ENCODE results near the gene PDE6B.
"Not testable (repeated sequence)": the region's sequence is repeated elsewhere in the genome, so short reads cannot be mapped to it uniquely, and the experiment has no call there.

The PDE6B gene

DNA sequence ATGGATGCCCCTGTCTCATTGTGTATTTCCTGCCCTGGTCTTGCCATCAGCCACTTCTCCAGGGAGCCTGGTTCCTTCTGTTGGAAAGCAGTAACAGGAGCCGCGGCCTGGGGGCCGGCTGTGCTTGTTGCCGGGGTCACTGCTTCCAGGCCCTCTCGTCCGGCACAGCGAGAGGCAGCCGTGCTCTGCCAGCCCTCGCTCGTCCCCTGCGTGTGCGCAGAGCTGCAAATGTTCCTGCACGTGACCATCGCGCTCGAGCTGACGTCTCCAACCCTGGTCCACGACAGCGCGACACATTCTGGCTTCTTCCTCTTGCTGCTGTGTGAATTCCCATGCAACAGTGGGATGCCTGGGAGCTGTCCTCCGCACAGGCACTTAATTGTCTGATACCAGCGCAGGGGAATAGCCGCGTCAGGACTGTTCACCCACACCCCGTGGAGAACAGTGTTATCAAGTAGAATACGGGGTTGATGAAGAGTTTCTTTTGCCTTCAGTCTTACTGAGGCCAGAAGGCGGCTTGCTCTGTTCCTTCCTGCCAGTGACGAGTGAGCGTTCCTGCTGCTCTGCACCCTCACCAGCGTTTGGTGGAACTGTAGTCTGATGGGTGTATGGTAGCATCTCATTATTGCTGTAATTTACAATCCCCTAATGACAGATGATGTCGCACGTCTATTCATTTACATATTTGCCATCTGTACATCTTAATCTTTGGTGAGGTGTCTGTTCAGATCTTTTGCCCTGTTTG is 12.3 kb downstream of the PDE6B start:
- no peak for DNase-seq

DNA sequence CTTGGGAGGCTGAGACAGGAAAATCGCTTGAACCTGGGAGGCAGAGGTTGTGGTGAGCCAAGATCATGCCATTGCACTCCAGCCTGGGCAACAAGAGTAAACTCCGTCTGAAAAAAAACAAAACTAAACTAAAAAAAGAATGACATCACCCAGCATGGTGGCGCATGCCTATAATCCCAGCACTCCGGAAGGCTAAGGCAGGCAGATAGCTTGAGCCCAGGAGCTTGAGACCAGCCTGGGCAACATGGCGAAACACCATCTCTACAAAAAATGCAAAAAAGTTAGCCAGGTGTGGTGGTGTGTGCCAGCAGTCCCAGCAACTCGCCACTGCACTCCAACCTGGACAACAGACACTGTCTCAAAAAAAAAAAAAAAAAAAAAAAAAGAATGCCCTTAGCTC is 17.0 kb downstream of the PDE6B start:
- DNase-seq, result not testable (repeated sequence)

DNA sequence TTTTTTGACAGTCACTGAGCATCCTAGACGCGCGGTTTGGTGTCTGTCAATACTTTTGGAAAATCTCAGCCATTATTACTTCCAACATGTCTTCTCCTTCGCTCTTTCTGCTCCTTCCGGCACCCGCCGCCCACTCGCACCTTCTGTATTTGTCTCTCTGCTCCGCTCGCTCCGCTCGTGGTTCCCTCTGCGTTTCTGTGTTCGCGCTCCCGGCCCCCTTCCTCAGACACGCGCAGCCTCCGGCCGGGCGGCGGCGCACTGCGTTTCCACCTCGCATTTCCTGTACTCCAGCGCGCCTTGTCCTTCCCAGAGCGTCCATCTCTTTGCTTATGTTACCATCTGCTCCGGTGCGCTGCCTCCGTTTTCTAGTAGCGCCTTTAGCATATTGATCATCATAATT is 21.1 kb downstream of the PDE6B start:
- no peak for DNase-seq

DNA sequence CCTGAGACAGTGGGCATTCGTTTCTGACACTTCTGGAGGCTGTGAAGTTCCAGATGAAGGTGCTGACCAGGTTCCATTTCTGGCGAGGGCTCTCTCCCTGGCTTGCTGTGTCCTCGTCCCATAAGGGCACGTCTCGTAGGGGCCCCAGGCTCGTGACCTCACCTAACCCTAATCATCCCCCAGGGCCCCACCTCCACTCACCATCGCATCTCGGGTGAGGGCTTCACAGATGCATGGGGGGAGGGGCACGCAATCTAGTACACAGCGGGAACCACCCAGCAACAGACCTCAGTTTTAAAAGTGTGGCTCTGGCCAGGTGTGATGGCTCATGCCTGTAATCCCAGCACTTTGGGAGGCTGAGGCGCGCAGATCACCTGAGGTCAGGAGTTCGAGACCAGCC is 22.1 kb downstream of the PDE6B start:
- no peak for DNase-seq

DNA sequence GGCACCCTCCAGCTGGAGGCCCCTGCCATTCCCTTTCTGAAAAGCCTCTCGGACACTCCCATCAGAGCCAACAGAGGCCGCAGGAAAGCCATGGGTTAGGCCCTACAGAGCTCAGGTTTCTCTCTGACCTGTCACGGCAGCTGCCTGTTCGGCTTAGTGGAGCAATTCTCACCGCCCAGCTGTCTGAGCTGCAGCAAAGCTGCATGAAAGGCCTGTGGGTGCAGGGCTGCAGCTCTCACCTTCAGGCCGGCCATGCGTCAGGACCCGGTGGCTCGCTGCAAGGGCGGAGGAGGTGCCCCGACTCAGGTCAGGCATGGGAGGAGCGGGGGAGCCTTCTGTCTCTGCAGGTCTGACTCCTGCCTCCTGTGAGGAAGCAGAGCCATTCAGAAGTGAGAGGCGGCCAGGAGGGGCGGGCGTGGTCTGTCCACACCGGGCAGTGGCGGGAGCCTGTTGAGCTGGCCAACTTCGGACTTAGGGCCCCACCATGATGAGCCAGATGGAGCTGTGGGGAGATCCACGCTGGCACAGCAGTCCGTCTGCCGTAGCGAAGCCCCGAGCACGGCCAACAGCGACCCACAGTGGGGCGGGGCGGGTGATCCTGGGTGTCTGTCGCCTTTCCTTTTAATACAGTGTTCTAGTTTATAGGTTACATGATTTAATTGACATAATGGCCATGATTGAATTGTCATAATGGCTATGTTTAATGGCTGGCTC is 23.4 kb downstream of the PDE6B start:
- DNase-seq, result no peak

DNA sequence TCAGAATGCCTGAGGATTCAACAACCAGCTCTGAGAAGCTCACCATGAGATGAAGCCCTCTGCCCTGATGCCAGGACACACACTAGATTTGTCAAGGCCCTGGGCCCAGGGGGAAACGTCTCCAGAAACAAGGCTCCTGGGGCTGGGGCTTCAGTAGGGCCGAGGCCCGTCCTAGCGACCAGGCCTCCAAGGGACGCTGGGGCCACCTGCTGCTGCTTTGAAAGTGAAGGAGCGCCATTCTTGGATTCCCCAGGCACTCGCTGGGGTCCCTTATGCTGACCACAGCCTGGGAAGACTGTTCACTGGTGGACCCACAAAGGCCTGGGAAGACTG is 23.9 kb downstream of the PDE6B start:
- no peak for DNase-seq

DNA sequence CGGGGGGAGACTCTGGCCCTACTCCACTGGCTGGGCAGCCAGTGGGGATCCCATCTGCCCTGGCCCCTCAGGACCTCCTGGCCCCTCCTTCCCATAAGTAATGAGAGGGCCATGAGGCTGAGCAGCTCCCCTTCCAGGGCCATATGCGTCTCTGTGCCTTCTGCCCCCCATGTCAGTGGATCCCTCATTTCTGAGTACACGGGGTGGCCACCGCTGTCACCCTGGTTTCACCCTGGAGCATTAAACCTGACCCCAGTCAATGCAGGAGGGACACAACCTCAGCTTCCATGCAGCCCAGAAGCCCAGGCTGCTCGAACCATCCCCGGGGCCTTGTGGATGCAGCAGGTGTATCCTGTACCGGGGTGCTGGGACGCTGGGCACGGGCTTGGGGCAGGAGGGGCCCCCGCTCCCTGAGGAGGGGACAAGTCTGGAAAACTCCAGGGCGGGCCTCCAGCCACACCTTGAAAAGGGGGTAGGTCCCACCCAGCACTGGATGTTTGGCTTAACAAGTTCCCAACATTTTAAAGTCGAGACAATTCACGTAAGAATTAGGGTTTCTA is 24.5 kb downstream of the PDE6B start:
- DNase-seq, result no peak

DNA sequence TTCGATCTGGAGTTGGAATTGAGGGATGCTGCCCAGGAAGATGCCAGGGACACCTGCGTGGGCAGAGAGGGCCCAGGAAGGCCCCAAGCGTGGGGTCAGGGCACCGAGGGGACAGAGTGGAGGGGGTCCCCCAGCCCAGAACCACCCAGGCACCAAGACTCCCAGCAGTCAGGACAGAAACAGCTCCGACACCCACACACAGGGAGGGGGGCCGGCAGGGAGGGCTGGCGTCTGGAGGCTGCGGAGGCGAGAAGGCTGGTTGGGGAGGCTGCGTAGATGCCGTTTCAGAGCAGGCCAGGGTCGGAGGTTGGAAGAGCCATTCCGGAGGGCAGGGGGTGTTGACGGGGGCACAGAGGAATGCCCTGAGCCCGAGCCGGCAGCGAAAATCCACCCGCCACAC is 25.1 kb downstream of the PDE6B start:
- DNase-seq, result no peak

DNA sequence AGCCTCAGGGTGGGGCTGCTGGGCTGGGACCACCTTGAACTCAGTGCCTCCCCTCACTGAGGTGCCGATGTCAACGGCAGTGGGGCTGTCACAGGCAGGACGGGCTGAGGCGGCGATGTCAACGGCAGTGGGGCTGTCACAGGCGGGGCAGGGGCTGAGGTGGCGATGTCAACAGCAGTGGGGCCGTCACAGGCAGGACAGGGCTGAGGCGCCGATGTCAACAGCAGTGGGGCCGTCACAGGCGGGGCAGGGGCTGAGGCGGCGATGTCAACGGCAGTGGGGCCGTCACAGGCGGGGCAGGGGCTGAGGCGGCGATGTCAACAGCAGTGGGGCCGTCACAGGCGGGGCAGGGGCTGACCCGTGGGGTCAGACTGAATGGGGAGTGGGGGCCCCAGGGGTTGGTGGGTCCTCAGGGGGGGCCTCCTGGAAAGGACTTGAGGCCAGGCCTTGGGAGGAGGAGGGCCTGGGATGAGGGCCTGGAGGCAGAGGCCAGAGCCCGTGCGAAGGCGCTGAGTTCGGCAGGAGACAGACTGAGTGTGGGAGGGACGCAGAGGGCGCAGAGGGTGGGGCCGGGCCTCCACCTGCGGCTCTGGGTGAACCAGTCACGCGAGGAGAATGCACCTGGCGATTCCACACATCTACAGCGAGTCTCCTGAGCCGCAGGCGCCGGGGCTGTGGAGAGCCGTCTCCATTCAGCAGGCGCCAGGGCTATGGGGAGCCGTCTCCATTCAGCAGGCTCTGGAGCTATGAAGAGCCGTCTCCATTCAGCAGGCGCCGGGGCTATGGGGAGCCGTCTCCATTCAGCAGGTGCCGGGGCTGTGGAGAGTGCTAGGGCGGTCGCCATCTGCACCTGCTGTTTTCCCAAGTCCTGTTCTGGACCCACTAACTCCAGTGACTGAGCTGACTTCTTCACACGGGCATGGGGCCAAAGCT is 25.8 kb downstream of the PDE6B start:
- DNase-seq, result no peak

DNA sequence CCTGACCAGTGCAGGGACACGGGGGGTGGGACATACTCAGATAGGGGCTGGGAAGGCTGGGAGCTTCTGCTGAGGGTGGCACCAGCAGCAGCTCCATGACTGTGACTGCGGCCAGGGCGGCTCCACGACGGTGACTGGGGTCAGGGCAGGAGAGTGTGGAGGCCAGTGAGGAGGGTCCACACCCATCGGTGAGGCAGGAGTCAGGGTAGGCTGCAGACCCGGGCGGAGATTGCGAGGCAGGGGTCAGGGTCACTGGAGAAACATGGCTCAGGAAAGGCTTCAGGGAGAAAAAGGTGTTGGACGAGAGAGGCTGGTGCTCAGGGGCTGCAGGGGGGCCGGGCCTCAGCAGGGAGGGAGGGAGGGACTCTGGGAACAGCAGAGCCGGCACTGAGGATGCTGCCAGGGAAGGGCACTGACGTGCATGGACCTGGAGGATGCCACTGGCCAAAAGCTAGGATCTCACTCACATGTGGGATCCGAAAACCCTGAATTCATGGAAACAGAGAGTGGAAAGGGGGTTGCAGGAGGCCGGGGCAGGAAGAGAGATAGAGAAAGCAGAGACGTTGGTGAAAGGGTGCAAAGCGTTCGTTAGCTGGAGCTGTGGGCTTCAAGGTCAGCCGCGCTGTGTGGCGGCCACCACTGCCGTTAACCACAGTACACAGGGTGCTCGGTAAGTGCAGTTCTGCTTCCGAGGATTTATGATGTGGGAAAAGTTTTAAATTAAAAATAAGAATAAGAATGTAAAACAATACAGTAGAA is 26.7 kb downstream of the PDE6B start:
- DNase-seq, result no peak

DNA sequence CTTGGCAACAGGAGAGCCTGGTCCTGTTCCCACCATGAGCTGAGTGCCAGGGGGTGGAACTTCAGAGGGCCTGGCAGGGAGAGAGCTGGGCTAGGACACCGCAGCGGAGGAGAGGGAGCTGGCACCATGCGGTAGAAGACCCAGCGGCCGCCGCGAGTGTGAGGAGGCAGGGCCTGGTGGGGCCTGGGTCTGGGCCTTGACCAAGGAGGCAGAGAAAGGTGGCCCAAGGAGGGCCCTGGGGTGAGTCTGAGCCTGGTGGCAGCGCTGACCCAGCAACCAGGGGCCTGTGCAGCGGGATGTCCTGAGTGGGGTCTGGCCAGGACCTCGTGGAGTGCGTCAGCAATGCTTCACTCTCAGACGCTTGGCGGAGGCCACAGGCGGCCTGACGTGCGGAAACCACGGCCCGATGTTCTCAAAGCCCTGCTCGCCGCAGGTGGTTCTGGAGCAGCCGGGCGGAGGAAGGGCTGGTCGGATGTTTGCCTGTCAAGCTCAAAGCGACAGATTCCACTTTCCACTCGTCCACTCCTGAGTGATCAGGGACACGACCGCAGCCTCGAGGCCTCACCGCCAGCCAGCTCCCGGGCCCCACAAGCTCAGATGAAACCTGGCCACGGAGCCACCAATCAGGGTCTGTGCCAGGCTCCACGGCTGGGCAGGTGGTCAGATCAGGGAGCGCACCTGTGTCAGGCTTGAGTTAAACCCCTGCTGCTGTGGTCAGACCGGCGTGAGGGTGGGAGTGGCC is 27.9 kb downstream of the PDE6B start:
- no peak for DNase-seq

DNA sequence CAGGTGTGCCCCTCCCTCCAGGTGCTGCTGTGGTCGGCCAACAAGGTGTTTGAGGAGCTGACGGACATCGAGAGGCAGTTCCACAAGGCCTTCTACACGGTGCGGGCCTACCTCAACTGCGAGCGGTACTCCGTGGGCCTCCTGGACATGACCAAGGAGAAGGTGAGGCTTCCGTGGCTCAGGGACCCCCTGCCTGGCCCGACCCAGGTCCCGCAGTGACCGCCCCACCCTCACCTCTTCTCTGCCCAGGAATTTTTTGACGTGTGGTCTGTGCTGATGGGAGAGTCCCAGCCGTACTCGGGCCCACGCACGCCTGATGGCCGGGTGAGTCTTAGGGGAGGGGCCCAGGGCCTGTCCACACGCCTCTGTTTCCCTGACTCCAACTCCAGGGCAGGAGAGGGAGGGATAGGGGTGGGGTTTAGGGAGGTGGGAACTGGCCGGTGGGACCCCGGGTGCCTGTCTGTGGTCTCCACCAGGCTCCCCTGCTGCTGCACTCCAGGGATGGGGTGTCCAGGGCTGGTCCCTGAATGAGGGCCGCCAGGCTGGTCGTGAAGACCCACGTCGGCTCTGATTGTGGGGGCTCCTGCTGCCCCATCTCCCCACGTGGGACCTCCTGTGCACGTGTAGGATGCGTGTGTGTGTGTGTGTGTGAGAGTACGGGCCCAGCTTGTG is 28.6 kb downstream of the PDE6B start:
- no peak for DNase-seq

DNA sequence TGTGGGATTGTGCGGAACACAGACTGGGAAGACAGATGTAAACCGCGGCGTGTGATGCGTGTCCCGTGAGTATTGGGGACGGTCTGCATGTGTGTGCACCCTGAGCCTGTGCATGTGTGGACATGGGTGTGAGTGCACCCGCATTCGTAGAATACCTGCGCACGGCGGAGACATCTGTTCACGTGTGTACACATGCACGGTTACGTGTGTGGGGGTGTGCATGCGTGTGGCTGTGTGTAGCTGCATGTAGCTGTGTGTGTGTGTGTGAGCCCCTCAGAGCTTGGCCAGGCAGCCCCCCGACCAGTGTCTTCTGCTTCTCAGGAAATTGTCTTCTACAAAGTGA is 29.1 kb downstream of the PDE6B start:
- DNase-seq, result no peak

DNA sequence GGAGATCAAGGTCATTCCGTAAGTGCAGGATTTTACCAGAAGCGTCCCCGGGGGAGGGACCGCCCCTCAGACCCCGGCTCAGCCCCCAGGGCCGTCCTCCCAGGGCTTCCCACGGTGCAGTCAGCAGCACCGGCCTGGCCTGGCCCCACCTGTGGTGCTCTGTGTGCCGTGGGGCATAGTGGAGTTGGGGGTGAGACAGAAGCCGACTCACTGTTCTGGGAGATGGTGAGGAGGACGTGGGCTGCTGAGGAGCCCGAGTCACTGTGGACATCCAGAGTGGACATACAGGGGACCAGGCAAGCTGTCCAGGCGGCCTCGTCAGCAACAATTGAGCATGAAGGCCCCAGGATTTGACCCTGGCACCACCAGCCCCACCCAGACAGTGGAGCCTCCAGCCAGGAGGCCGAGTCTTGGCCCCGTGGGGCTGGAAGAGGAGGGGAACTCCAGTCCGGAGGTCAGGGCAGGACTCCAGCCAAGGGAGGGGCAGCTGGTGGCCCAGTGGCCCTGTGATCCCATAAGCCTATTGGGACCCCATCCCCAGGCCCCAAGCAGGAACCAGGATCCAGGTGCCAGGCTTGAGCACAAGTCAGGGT is 29.6 kb downstream of the PDE6B start:
- DNase-seq, result no peak

DNA sequence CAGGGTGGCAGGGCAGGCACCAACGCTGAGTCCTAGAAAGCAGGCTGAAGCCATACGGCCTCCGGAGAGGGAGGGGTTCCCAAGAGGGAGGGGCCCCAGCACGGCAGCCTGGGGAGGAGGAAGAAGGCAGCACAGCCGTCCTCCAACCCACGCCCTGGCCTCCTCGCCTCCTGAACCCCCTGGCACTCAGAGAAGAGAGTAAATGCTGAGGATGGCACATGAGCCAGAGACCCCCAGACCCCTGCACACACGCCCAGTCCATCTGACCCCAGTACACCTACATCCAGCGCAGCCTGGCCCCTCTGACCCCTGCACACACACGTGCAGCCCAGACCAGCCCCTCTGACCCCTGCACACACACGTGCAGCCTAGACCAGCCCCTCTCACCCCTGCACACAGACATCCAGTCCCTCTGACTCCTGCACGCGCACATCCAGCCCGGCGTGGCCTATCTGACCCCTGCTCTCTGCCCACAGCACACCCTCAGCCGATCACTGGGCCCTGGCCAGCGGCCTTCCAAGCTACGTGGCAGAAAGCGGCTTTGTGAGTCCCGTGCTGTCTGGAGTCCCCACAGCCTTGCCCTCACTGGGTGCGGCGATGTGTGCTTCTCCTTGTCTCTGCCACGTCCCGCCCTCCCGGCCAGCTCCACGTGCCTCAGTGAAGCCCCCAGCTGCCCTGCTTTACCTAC is 30.2 kb downstream of the PDE6B start:
- DNase-seq, result no peak

DNA sequence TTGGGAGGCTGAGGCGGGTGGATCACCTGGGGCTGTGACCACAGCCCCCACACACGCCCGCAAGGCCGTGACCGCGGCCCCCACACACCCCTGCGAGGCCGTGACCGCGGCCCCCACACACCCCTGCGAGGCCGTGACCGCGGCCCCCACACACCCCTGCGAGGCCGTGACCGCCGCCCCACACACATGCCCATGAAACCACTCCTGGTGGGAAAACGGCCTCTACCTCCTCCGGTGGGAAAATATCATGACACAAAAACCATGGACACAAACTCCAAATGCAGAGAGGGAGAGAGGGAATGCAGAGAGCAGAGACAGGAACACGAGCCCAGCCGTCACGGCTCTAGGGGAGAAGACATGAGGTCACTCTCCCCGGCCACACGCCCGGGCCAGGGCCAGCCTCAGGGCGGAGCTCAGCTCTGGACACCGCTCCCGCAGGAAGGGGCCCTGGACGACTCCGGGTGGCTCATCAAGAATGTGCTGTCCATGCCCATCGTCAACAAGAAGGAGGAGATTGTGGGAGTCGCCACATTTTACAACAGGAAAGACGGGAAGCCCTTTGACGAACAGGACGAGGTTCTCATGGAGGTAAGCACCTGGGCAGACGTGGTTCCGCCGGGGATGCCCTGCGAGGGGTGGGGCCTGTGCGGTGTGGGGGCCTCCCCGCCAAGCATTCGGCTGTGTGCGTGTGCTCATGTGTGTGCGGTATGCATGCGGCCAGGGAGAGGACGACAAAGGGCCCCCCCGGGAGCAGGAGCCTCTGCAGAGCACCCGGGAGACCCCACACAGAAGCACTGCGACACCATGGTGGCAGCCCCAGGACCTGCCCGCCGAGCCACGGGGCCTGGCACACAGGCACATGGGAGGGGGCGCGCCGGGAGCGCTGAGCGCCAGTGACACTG is 31.3 kb downstream of the PDE6B start:
- DNase-seq, result no peak

DNA sequence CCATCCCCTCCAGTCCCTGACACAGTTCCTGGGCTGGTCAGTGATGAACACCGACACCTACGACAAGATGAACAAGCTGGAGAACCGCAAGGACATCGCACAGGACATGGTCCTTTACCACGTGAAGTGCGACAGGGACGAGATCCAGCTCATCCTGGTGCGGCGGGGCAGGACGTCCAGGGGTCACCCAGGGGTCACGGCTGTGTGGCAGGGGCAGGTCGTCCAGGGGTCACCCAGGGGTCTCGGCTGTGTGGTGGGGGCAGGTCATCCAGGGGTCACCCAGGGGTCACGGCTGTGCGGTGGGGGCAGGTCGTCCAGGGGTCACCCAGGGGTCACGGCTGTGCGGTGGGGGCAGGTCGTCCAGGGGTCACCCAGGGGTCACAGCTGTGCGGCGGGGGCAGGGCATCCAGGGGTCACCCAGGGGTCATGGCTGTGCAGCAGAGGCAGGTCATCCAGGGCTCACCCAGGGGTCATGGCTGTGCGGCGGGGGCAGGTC is 32.0 kb downstream of the PDE6B start:
- no peak for DNase-seq

DNA sequence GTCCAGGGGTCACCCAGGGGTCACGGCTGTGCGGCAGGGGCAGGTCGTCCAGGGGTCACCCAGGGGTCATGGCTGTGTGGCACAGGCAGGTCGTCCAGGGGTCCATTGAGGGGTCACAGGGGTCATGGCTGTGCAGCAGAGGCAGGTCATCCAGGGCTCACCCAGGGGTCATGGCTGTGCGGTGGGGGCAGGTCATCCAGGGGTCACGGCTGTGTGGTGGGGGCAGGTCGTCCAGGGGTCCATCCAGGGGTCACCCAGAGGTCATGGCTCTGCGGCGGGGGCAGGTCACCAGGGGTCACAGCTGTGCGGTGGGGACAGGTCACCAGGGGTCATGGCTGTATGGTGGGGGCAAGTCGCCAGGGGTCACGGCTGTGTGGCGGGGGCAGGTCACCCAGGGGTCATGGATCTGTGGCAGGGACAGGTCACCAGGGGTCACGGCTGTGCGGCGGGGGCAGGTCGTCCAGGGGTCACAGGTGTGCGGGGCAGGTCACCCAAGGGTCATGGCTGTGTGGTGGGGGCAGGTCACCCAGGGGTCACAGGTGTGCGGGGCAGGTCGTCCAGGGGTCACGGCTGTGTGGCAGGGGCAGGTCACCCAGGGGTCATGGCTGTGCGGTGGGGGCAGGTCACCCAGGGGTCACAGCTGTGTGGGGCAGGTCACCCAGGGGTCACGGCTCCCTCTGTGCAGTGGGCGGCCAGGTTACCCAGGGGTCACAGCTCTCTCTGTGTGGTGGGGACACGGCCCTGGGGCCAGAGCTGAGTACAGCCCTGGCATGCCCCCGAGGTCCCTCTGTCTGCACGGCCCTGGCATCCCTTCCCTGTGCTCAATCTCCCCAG is 32.7 kb downstream of the PDE6B start:
- DNase-seq, result no peak

Measured in CD4-positive, alpha-beta T cell treated with Interleukin-21 for 1 hour (primary cell).